Hindlimb muscle (tissue), 1 donor: ENCODE data around the gene CACNG5. TPM values are rescaled to one million over a fixed set of nuclear protein-coding genes. Genes with fewer than 3 reads are reported as not detected.

Experiments
- DNase-seq: peaks from one replicate; pipeline ENCODE4 v3.0.0-alpha.2; 2013
- polyA plus RNA-seq: library from polyadenylated mRNA; unstranded; fragments of 120-200 nt; gene quantifications from one replicate; pipeline ENCODE4 v1.2.1, GENCODE V29; 2013; ENCODE audit not compliant: insufficient read length

CACNG5 gene, protein sequence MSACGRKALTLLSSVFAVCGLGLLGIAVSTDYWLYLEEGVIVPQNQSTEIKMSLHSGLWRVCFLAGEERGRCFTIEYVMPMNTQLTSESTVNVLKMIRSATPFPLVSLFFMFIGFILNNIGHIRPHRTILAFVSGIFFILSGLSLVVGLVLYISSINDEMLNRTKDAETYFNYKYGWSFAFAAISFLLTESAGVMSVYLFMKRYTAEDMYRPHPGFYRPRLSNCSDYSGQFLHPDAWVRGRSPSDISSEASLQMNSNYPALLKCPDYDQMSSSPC
- polyA plus RNA-seq = not detected

GRCh38 chr17:66834919-66835454, at the start of gene CACNG5:
Gene CACNG5 (plus strand): TSS chr17:66835117. CDS start chr17:66877333, 42,216 bp downstream.
- no peak for DNase-seq

GRCh38 chr17:66786107-66786506, 48.8 kb upstream of the CACNG5 start:
- DNase-seq = no peak

DNA sequence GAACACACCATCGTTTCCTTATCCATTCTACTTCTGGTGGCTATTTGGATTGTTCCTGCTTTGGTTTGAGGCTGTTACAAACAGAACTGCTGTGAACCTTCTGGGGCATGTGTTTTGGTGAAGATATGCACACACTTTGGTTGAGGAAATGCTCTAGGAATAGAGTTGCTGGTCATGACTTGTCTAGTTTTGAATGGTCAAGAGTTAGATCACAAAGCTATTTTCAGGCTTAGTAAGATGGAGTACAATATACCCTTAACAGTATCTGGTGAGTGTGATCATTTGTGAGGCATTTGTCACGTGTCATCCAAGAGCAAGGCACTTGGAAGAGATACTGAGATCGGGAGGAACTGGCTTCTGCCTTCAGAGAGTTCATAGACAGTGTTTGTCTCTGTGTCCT, 47.0 kb upstream of the CACNG5 start:
- DNase-seq = no peak

DNA sequence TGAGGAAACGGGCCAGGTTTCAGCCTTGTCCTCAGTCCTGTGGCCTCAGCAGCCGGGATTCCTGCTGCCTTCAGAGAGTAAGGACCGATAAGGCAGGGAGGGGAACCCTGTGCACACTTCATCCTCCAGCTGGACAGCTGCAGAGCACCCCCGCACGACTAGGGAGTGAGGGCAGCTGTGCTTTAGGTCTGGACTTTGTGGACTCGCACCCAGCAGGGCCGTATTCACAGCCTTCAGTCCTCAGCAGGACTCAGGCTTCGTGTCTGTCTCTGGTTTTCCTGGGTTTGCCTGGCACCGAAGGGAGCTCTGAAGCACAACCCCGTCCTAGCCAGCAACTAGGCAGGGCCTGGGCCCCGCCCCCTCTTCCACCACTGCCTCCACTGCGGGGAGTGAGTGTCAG, 45.8 kb upstream of the CACNG5 start:
- DNase-seq = no peak

DNA sequence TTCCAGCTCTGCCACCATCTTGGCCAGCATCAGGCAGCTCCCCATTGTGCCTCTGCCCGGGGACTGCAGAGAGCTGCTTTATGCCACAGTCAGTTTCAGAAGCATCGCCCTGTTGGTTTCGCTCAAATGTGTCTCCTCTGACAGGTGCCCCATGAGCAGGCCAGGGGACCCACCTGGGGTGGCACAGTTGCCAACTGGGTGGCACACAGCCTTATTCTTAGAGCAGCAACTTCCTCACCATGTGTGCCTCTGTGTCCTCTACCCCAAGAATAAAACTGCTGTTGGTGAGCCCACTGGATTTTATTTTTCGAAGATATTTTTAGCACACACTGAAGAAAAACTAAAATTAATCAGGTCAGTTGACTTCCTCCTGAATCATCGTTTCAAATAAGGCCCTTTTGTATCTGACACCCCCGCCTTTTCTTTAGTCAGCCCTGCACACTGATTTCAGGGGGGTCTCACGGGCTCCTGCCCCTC, 44.9 kb upstream of the CACNG5 start:
- no peak for DNase-seq

DNA sequence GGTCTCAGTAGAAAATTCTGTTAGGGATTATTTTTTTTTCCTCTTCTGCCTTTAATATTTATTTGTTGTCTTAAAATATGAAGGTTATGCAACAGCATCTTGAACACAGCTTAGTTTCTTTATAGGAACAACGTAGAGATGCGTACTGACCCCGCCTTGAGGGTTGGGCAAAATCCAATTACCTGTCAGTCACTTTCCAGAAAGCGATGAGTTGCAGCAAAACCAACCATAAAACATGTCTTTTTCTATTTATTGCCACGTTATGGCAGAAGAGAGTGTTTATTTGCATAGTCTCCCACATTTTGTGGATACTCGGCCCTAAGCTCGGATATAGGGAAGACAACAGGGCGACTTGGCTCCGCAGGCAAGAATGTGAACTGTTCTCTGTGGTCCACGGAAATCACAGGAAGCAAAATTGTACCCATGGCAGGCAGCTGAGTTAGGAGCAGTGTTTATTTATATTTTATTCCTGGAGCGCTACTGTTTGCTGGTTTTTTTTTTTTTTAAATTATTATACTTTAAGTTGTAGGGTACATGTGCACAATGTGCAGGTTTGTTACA, 44.3 kb upstream of the CACNG5 start:
- no peak for DNase-seq

DNA sequence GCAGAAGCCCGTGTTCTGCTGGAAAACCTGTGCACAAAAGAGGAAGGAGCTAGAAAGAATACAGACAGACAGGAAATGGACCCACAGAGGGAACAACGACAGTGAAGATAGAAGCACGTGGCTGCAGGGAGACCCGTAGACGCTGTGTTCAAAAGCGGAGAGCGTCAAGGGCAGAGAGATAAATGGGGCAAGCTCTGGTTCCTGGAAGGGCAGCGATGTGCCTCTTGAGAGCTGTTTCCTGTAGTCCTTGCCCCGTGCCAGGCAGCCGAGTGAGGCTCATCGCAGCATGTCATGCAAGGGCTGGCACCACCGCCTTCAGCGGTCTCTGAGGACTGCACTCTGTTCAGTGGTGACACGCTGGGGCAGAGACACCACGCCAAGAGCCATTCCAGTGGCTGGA, 43.6 kb upstream of the CACNG5 start:
- no peak for DNase-seq

GRCh38 chr17:66793814-66794213, 41.1 kb upstream of the CACNG5 start:
- DNase-seq = no peak

DNA sequence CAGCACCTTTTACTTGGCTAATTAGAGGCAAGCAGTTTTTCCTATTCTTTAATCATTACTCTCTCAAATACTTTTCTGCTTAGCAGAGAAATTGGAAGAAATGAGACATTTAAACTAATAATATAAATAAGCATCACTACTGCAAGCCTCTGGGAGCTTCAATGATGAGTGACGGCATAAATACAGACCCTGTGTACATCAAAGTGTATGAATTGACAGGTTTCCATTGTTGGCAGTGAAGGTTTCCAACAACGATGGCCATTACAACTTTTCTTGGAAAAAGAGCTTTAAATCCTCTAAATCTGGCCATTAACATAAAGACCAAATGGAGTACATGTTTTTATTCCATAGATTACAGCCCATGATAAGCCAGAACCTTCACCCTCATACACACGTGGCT, 39.4 kb upstream of the CACNG5 start:
- no peak for DNase-seq

GRCh38 chr17:66799849-66800537, 34.9 kb upstream of the CACNG5 start:
- no peak for DNase-seq

- DNase-seq = no peak
Observed at GRCh38 chr17:66803474-66803951, 31.4 kb upstream of the CACNG5 start.

DNA sequence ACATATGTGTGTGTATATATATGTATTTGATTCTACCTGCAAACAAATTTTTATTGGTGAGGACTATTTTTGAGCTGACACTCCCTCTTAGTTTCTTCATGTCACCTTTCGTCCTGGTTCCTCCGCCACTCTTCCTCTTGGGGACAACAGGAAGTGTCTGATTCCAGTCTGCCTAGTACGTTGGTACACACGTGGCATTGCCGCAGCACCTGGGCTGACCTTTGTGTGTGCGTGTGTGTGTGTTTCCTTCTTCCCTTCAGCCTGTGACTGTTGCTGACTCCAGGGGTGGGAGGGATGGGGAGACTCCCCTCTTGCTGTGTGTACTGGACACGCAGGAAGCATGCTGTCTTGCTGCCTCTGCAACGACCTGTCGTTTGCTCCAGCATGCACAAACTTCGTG, 29.4 kb upstream of the CACNG5 start:
- no peak for DNase-seq

DNA sequence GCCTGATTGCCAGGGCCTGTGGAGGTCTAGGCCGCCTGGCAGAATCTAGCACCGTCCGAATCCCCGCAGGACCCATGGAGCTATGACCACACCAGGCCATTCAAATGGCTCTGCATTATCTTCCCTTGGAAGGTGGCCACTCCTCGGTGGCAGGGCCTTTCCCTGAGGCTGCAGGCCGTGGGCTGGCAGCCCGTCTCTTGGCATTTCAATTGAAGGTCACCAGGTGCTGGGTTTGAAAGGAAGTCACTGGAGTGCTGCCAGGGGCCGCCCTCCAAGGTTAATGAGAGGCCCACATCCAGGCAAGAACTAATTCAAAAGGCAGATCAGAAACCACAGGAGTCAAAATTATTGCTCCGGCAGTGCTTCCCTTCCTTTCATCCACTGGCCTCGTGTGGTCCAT, 27.7 kb upstream of the CACNG5 start:
- no peak for DNase-seq

DNA sequence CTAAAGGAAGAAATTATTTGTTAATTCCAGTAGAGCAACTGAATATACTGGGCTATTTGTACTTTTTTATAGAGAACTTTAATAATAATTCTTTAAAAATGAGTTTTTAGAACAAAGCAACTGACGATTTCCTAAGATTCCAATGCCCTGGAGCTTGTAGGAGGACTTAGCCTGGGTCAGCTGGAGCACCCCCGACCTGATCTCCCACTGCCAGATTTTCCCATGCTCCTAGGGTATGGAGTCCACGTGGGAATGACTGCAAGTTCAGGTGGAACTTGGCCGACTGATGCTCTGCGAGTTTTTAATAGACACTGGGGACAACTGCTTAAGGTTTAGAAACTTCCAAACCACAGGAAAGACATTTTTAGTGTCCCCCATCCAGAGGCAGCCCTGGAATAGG, 25.5 kb upstream of the CACNG5 start:
- DNase-seq = no peak

DNA sequence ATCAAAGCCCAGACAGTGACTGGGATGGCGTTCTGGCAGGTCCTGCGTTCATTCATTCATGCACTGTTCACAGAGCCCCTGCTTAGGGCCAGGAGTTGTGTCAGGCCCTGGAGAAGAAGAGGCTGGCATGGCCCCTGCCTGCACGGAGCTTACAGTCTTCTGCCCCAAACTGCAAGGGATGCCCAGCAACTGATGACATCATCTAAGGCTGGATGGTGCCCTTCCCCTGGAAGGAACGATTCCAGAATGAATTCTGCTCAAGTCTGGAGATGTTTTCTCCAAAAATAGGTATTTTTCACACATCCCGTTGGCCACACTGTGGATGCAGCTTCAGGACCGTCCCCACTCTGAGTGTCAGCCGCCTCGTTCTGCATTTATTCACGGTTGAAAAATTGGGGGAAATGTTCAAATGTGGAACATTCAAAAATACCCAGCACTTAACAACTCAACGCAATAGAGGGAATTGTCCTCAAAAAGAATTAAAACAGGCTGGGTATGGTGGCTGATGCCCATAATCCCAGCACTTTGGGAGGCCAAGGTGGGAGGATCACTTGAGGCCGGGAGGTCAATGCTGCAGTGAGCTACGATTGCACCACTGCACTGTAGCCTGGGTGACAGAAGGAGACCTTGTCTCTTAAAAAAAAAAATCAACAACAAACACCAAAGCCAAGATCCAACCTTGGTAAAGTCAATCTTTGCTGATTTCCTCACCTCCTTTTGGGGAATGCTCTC, 23.8 kb upstream of the CACNG5 start:
- DNase-seq = no peak

- DNase-seq = no peak
Observed at GRCh38 chr17:66811683-66812054, 23.2 kb upstream of the CACNG5 start.

DNA sequence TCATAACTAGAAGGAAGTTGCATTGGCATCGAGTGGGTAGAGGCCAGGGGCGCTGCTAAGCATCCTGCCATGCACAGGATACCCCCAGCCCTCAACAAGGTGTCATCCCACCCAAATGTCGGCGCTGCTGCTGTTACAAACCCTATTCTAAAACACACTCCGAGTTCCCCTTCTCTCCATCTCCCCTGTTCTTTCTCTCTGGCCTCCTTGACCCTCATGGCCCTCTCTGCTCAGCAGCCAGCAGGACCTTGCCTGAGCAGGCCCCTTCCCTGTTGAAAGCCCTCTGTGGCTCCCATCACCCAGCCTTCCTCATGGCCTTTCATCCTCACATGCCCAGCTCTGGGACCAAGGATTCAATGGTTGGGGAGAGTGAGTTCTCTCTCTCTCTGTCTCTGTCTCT, 22.3 kb upstream of the CACNG5 start:
- no peak for DNase-seq

- no peak for DNase-seq
Observed at GRCh38 chr17:66813296-66813695, 21.6 kb upstream of the CACNG5 start.

DNA sequence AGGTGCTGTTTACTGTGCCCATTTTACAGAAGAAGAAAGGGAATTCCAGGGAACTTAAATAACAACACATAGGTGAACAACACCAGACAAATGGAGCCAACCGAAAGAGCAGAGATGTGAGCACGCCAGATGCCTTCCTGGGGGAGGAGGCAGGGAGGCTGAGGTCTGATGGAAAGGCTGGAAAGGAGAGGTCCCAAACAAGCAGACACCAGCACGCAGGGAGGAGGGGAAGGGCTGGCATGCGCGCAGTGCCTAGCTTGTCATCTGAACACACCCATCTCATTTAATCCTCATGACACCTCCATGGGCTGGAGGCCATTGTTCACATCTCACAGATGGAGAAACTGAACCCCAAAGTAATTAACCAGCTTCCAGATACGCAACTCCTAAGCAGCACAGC, 20.9 kb upstream of the CACNG5 start:
- DNase-seq = no peak

DNA sequence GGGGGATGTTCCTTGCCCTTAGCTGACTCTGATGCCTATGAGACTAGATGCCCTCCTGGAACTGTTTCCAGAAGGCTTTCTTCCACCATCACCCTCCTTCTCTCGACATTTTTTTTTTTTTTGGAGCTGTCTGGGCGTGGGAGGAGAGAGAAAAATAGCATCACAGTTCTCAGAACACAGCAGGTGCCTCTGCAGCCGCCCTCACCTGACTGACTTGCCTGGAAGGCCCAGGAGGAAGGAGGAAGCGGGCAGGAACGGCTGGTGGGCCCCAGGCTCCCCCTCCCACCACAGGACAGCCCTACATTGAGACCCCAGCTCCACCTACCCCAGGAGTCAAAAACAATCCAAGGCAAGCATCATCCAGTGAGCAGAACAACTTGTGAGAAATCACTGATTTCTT, 20.3 kb upstream of the CACNG5 start:
- DNase-seq = no peak

GRCh38 chr17:66817750-66818149, 17.2 kb upstream of the CACNG5 start:
- DNase-seq = no peak

GRCh38 chr17:66819466-66819865, 15.5 kb upstream of the CACNG5 start:
- DNase-seq = no peak

GRCh38 chr17:66822009-66822408, 12.9 kb upstream of the CACNG5 start:
- DNase-seq = no peak
